ENCODE results near the gene PDSS2.

PDSS2 gene

DNA sequence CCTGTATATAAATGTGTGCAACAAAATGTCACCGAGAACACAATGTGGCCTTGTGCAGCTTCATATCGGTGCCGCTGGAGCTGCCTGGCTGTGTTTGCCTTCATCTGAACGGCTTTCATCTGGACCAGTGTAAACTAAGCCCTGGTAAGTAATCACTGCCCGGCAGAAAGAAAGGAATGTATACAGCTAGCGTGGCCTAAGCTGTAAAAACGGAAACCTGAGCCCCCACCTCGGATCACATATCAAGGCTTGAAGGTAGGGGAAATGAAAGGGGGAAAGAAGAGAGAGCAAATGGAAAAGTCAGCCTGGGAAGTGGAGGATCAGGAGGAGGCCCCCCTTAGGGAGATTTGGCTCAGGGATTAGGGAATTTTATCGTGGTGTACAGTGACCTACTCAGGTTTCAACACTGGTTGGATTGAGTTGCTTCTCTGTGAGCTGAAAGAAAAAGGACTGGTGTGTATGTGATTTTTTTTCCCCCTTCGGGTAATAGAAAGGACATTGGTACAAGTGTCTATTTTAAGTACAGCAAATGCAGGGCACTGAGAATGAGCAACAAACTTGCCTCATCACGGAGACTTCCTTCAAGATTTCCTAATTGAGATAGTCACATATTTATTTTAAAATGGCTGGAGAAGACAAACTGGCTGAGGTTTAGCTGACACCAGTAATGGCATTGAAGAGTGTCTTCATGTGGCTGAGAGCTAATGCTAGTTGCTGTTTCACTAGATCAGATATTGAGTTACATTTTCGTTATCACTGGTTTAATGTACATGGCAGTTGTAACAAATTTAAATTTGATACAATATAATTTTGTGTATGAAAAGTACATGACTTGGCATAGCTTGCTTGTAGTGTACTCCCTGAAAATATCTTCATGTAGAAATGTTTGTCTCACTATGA, 34.0 kb upstream of the PDSS2 start:
- Histone ChIP-seq H3F3A (ENCODE audit: low read depth) (peaks cover 2% of the 10 kb centered on the region; the same call in 1 of the 2 replicates), H4K20me1 (ENCODE audit: insufficient read depth, low read length, poor library complexity, severe bottlenecking) (peaks cover 8% of the 10 kb centered on the region), H3K4me3 (ENCODE audit: low read length, poor library complexity, severe bottlenecking) (peak overlapping the region; percentile 89), H3K9me3 (ENCODE audit: insufficient read depth, low read depth, low read length) (no peaks in the 10 kb centered on the region), H3K4me1 (ENCODE audit: insufficient read depth, low read length, poor library complexity, severe bottlenecking) (peaks cover 78% of the 10 kb centered on the region), H3K79me2 (ENCODE audit: insufficient read depth, low read length) (peaks cover 77% of the 10 kb centered on the region), H2AFZ (ENCODE audit: low read length) (no peak overlapping the region), H3K4me2 (ENCODE audit: low read depth, low read length, poor library complexity, severe bottlenecking) (peak overlapping the region; percentile 93), H3K9ac (ENCODE audit: low read depth, low read length, poor library complexity, severe bottlenecking) (peak overlapping the region; percentile 89), H3K36me3 (ENCODE audit: insufficient read depth, low read length) (no peaks in the 10 kb centered on the region), H3K27me3 (ENCODE audit: insufficient read depth, low read length, poor library complexity, severe bottlenecking) (no peaks in the 10 kb centered on the region), H3K9me2 (replicated peaks; ENCODE audit: low read depth, low read length) (no peaks in the 10 kb centered on the region)
- TF ChIP-seq, protein P1, sequence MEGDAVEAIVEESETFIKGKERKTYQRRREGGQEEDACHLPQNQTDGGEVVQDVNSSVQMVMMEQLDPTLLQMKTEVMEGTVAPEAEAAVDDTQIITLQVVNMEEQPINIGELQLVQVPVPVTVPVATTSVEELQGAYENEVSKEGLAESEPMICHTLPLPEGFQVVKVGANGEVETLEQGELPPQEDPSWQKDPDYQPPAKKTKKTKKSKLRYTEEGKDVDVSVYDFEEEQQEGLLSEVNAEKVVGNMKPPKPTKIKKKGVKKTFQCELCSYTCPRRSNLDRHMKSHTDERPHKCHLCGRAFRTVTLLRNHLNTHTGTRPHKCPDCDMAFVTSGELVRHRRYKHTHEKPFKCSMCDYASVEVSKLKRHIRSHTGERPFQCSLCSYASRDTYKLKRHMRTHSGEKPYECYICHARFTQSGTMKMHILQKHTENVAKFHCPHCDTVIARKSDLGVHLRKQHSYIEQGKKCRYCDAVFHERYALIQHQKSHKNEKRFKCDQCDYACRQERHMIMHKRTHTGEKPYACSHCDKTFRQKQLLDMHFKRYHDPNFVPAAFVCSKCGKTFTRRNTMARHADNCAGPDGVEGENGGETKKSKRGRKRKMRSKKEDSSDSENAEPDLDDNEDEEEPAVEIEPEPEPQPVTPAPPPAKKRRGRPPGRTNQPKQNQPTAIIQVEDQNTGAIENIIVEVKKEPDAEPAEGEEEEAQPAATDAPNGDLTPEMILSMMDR (conservative IDR thresholded peaks at IDR 0.05; ENCODE audit: low read length) = no peak
- TF ChIP-seq EZH2phosphoT487 (IDR thresholded peaks at IDR 0.05; ENCODE audit: borderline replicate concordance) = no peak

DNA sequence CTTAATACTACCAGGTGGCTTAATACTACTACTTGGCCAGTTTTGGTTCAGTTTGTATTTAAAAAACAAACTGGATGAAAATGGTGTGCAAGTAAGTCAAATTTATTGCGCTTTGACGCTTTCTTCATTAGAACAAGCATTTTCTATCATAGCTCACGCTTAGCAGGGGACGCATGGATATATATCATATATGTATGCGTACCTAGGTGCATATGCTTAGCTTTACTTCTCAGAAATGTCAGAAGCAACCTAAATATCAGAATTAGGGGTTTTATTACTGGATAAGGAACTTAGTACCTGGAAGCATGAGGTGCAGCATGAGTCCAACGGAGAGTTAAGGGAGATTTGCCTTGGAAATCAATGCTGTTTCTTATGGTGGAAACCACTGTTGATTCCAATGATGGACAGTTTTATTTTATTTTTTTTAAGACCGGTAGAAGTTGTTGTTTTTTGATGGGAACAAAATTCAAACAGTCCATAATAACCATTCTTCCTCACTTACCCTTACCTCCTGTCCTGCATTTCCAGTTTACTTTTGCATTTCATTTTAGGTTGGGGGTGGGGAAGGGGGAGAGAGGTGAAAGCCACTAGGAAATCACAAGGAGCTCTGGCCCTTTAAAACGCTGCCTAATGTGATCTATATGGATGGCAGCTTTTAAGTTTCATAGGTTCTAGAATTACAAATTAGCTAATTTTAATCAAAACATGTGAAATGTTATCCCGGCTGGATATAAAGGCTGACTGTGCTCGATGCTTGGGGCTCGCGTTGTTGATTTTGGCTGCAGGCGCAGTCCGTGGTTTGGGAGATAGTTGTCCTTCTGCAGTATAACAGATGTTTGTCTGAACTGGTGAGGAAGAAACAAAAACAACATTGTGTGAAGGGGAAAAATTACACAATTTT, 32.6 kb upstream of the PDSS2 start:
- peaks cover 70% of the 10 kb centered on the region for H3K4me1 ChIP-seq (ENCODE audit: insufficient read depth, low read length, poor library complexity, severe bottlenecking)
- peak overlapping the region; percentile 89 for H3K9ac ChIP-seq (ENCODE audit: low read depth, low read length, poor library complexity, severe bottlenecking)
- H2AFZ ChIP-seq (ENCODE audit: low read length) = no peak overlapping the region
- peak overlapping the region; percentile 89 for H3K4me3 ChIP-seq (ENCODE audit: low read length, poor library complexity, severe bottlenecking)
- TF ChIP-seq, protein P1 (conservative IDR thresholded peaks at IDR 0.05; ENCODE audit: low read length) = no peak
- TF ChIP-seq EZH2phosphoT487 (IDR thresholded peaks at IDR 0.05; ENCODE audit: borderline replicate concordance) = no peak
- peaks cover 2% of the 10 kb centered on the region; the same call in 1 of the 2 replicates for H3F3A ChIP-seq (ENCODE audit: low read depth)
- peak overlapping the region; percentile 93 for H3K4me2 ChIP-seq (ENCODE audit: low read depth, low read length, poor library complexity, severe bottlenecking)
- no peaks in the 10 kb centered on the region for H3K9me3 ChIP-seq (ENCODE audit: insufficient read depth, low read depth, low read length)
- H3K9me2 ChIP-seq (replicated peaks; ENCODE audit: low read depth, low read length) = no peaks in the 10 kb centered on the region
- H3K27me3 ChIP-seq (ENCODE audit: insufficient read depth, low read length, poor library complexity, severe bottlenecking) = no peaks in the 10 kb centered on the region
- H3K36me3 ChIP-seq (ENCODE audit: insufficient read depth, low read length) = no peaks in the 10 kb centered on the region
- peaks cover 4% of the 10 kb centered on the region for H4K20me1 ChIP-seq (ENCODE audit: insufficient read depth, low read length, poor library complexity, severe bottlenecking)
- peaks cover 70% of the 10 kb centered on the region for H3K79me2 ChIP-seq (ENCODE audit: insufficient read depth, low read length)

DNA sequence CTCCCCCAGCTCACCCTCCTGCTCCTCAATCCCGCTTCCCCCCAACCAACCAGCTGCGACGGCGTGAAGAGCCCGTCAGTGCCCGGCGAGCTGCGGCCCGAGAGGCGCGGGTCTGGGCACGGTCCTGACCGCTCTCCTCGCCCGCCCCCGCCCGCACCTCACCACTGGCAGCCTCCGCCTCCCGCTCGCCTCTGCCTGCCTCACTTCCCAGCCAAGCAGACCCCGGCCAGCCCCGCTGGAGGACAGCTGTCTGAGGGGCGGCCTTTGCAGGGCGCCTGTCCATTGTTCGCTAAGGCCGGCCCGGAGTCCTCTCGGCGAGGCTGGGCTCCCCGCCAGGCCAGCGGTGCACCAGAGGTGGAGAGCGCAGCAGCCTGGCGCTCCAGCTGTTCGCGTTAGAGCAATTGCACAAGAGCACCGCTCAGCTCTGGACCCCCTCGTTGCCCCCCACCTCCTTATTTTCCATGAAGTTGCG, 31.8 kb upstream of the PDSS2 start:
- H3K4me1 ChIP-seq (ENCODE audit: insufficient read depth, low read length, poor library complexity, severe bottlenecking) = peaks cover 62% of the 10 kb centered on the region
- H3K36me3 ChIP-seq (ENCODE audit: insufficient read depth, low read length) = no peaks in the 10 kb centered on the region
- peak overlapping the region; percentile 93 for H3K4me2 ChIP-seq (ENCODE audit: low read depth, low read length, poor library complexity, severe bottlenecking)
- no peak overlapping the region for H2AFZ ChIP-seq (ENCODE audit: low read length)
- peaks cover 4% of the 10 kb centered on the region for H4K20me1 ChIP-seq (ENCODE audit: insufficient read depth, low read length, poor library complexity, severe bottlenecking)
- no peaks in the 10 kb centered on the region for H3K9me2 ChIP-seq (replicated peaks; ENCODE audit: low read depth, low read length)
- H3K79me2 ChIP-seq (ENCODE audit: insufficient read depth, low read length) = peaks cover 62% of the 10 kb centered on the region
- no peaks in the 10 kb centered on the region for H3K9me3 ChIP-seq (ENCODE audit: insufficient read depth, low read depth, low read length)
- peak overlapping the region; percentile 89 for H3K9ac ChIP-seq (ENCODE audit: low read depth, low read length, poor library complexity, severe bottlenecking)
- no peaks in the 10 kb centered on the region for H3K27me3 ChIP-seq (ENCODE audit: insufficient read depth, low read length, poor library complexity, severe bottlenecking)
- H3K4me3 ChIP-seq (ENCODE audit: low read length, poor library complexity, severe bottlenecking) = peak overlapping the region; percentile 89
- H3F3A ChIP-seq (ENCODE audit: low read depth) = peaks cover 2% of the 10 kb centered on the region; the same call in 1 of the 2 replicates
- TF ChIP-seq EZH2phosphoT487 (IDR thresholded peaks at IDR 0.05; ENCODE audit: borderline replicate concordance) = no peak
- TF ChIP-seq, protein P1 (conservative IDR thresholded peaks at IDR 0.05; ENCODE audit: low read length) = no peak
